ENCODE results near the gene GIGYF2.

DNA sequence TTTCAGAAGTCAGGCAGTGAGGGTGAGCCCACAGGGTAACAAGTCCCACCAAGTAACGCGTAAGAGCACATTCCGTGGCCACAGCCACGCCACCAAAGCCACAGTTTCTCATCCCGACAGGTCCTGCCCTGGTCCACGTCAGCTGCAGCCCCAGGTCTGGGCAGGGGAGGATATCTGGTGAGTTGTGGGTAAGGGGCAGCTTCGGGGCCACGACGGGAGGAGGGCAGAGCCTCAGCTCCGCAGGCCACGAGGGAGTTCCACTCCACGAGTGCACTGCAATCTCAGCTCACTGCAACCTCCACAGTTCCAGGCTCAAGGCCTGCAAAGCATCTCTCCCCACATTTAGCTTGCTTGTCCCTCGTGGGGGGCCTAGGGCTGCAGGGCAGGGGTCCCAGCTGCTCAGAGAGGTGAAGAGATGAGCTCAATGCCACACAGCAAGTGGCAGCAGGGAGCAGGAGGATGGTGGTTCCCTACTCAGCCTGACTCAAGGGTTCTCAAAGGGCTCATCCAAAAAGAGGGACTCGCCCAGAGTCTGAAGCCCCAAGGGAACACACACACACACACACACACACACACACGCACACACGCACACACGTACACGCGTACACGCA lies 185.5 kb downstream of the GIGYF2 start:
- TF ChIP-seq POLR2AphosphoS5 (IDR thresholded peaks at IDR 0.05; ENCODE audit: low read depth, low read length), result no peak
- TF ChIP-seq, protein P1, sequence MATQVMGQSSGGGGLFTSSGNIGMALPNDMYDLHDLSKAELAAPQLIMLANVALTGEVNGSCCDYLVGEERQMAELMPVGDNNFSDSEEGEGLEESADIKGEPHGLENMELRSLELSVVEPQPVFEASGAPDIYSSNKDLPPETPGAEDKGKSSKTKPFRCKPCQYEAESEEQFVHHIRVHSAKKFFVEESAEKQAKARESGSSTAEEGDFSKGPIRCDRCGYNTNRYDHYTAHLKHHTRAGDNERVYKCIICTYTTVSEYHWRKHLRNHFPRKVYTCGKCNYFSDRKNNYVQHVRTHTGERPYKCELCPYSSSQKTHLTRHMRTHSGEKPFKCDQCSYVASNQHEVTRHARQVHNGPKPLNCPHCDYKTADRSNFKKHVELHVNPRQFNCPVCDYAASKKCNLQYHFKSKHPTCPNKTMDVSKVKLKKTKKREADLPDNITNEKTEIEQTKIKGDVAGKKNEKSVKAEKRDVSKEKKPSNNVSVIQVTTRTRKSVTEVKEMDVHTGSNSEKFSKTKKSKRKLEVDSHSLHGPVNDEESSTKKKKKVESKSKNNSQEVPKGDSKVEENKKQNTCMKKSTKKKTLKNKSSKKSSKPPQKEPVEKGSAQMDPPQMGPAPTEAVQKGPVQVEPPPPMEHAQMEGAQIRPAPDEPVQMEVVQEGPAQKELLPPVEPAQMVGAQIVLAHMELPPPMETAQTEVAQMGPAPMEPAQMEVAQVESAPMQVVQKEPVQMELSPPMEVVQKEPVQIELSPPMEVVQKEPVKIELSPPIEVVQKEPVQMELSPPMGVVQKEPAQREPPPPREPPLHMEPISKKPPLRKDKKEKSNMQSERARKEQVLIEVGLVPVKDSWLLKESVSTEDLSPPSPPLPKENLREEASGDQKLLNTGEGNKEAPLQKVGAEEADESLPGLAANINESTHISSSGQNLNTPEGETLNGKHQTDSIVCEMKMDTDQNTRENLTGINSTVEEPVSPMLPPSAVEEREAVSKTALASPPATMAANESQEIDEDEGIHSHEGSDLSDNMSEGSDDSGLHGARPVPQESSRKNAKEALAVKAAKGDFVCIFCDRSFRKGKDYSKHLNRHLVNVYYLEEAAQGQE (IDR thresholded peaks at IDR 0.05; ENCODE audit: insufficient read depth in 1 of 2, low read depth in 2 of 2, low read length in 2 of 2), result no peak
- no peak for TF ChIP-seq SIN3A (IDR thresholded peaks at IDR 0.05; ENCODE audit: borderline replicate concordance, insufficient read depth, low read length)
- no peak for TF ChIP-seq TAF1 (IDR thresholded peaks at IDR 0.05; ENCODE audit: borderline replicate concordance, insufficient read depth, low read length)

Measured in PFSK-1 (cell line).